ENCODE results near the gene CDH4.

- no peak for TF ChIP-seq EZH2 (IDR thresholded peaks at IDR 0.05; ENCODE audit: borderline replicate concordance, insufficient read depth, low read depth, low read length, poor library complexity, severe bottlenecking)
- no peak for TF ChIP-seq CTCF (IDR thresholded peaks at IDR 0.05)
Observed at GRCh38 chr20:61295249-61295648, 43.2 kb downstream of the CDH4 start.

Data from B cell (primary cell).